RWPE1 (cell line): ENCODE data around the gene FARSB.

Experiments
- CTCF ChIA-PET: fragments of 350-600 bp; sonication (Branson Sonifier 250); formaldehyde crosslinking; extraction: SDS; loops from one replicate; lab custom pipeline; 2021; lab: Yijun Ruan, JAX
- POLR2A ChIA-PET: fragments of 400-600 bp; formaldehyde crosslinking; extraction: SDS; loops from one replicate; lab custom pipeline; 2020; ENCODE audit warnings: antibody characterized with exemption; ENCODE audit not compliant: low non-redundant PET; lab: Yijun Ruan, JAX
- DNase-seq: peaks from one replicate; pipeline ENCODE4 v3.0.0; 2012; ENCODE audit warnings: low spot score
- H3K27ac ChIP-seq: fragments of 450-650 bp; 2 replicates; pipeline ENCODE4 v1.5.1; 2017
- CTCF ChIP-seq: fragments of 450-650 bp; conservative IDR thresholded peaks from 2 replicates; pipeline ENCODE4 v1.5.1; 2017; ENCODE audit warnings: low read depth, mild to moderate bottlenecking

The FARSB gene

GRCh38 chr2:222615320-222615719 is 40.6 kb downstream of the FARSB start:
- DNase-seq, result no peak
- POLR2A ChIA-PET, result no interaction called here
- CTCF ChIA-PET, result interaction anchor here (1.0 kb wide), 1 partner anchor 298 kb away, joined by 3 read pairs; no protein-coding TSS in a partner anchor
- H3K27ac ChIP-seq, result no peak overlapping the region
- TF ChIP-seq CTCF, result no peak

- DNase-seq, result peak; percentile 56
- ChIA-PET CTCF (interaction anchor here (0.6 to 0.9 kb wide), 6 partner anchors 18 to 674 kb away, joined by 3 to 7 read pairs (median 4); no protein-coding TSS in a partner anchor), POLR2A (no interaction called here)
- H3K27ac ChIP-seq, result no peak overlapping the region
- TF ChIP-seq CTCF, result peak; percentile 84
Observed at GRCh38 chr2:222613715-222614331, 42.1 kb downstream of the FARSB start.

GRCh38 chr2:222611684-222612083 is 44.2 kb downstream of the FARSB start:
- TF ChIP-seq CTCF, result no peak
- ChIA-PET CTCF (no interaction called here), POLR2A (no interaction called here)

GRCh38 chr2:222610746-222611145 is 45.1 kb downstream of the FARSB start:
- DNase-seq, result no peak
- TF ChIP-seq CTCF, result no peak
- H3K27ac ChIP-seq, result no peak overlapping the region
- ChIA-PET CTCF (interaction anchor here (0.8 kb wide), 1 partner anchor 556 kb away, joined by 3 read pairs; no protein-coding TSS in a partner anchor), POLR2A (no interaction called here)

More at GRCh38 chr2:222611684-222612083, 44.2 kb downstream of the FARSB start:
- H3K27ac ChIP-seq, result no peak overlapping the region
- DNase-seq, result no peak

GRCh38 chr2:222609381-222609780 is 46.5 kb downstream of the FARSB start:
- TF ChIP-seq CTCF, result no peak
- POLR2A ChIA-PET, result no interaction called here
- CTCF ChIA-PET, result interaction anchor here (0.7 kb wide), 1 partner anchor 468 kb away, joined by 3 read pairs; no protein-coding TSS in a partner anchor
- no peak overlapping the region for H3K27ac ChIP-seq
- DNase-seq, result no peak

GRCh38 chr2:222608081-222608480 is 47.8 kb downstream of the FARSB start:
- CTCF ChIA-PET, result no interaction called here
- no peak for DNase-seq
- no peak for TF ChIP-seq CTCF
- H3K27ac ChIP-seq, result no peak overlapping the region
- POLR2A ChIA-PET, result no interaction called here
